Activated effector memory CD4-positive, alpha-beta T cell treated with Interleukin-2 at 50 U/mL for 16 hours (primary cell): ENCODE data around the gene SLC1A3.
"Not testable (repeated sequence)": the region's sequence is repeated elsewhere in the genome, so short reads cannot be mapped to it uniquely, and the experiment has no call there.

ENCODE experiments used
- DNase-seq: peaks from one replicate; pipeline ENCODE4 v3.0.0-alpha.2; 2020

Gene SLC1A3

GRCh38 chr5:36631620-36632362 lies 25.4 kb downstream of the SLC1A3 start:
- no peak for DNase-seq

GRCh38 chr5:36632363-36632664 lies 25.9 kb downstream of the SLC1A3 start:
- no peak for DNase-seq

DNA sequence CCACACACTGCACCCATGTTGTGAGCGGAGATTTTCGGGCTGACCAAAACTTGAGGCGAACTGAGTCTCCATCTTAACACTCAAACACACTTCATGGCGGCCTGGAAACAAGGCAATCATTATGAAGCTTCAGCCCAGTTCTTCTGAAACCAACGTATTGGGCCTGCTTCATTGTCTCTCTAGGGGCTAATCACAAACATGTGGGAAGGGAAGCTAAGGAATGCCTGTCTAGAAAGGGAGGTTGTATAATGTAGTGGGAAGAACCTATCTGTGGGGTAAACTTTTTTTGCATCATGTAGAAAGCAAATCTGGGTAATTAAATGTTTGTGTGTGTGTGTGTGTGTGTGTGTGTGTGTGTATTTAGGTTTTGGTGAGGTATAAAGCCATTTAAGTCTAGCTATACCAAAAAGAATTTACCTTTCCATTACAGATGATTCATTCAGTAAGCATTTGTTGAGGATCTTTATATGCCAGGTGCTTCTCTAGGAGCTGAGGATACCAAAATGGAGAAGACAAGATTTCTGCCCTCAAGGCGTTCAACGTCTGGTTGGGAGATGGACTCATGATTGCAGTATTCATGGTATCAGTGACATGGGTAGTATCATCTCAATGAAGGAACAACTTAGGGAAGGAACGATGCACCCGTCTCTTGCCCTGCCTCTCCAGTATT lies 29.4 kb downstream of the SLC1A3 start:
- DNase-seq, result no peak

- DNase-seq, result no peak
These were observed 30.7 kb downstream of the SLC1A3 start for GRCh38 chr5:36637101-36637500.

- no peak for DNase-seq
These were observed 31.1 kb downstream of the SLC1A3 start for GRCh38 chr5:36637516-36637915.

DNA sequence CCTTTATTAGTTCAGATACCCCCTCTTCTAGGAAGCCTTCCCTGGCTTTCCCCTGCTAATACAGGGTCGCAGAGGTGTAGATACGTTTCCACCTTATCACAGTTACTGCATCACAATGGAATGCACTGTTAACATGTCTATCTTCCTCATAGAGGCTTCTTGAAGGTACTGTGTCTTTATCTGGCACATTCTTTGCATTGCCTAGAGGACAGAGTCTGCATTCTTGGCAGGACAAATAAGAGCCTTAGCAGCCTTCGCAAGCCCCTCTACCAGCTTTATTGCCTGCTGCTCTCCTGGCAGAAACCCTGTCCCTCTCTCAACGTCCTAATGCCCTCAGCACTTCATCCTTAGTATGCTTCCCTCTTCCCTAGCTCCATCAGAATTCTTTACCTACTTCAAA lies 31.6 kb downstream of the SLC1A3 start:
- DNase-seq, result no peak

- DNase-seq, result no peak
These were observed 34.5 kb downstream of the SLC1A3 start for GRCh38 chr5:36640949-36641348.

- DNase-seq, result no peak
These were observed 35.0 kb downstream of the SLC1A3 start for GRCh38 chr5:36641431-36641830.

DNA sequence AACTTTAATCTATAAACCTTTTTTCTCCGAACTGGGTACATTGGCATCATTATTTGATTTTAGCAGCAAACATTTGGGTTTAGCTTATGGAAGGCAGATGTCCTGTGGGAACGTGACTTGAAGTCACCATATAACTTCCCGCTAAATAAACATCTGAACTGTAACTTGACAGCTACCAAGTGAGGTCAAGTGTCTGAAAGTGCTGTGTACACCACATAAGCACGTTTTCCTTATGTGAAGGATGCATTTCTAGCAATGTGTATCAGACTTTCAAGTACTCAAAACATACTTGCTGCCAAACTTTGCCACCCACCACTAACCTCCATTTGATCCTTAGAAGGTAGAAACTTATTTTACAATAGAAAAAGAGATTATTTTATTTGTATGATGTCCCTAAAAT lies 35.7 kb downstream of the SLC1A3 start:
- DNase-seq, result no peak

GRCh38 chr5:36643162-36643561 lies 36.8 kb downstream of the SLC1A3 start:
- DNase-seq, result no peak

GRCh38 chr5:36643841-36644240 lies 37.4 kb downstream of the SLC1A3 start:
- not testable (repeated sequence) for DNase-seq

DNA sequence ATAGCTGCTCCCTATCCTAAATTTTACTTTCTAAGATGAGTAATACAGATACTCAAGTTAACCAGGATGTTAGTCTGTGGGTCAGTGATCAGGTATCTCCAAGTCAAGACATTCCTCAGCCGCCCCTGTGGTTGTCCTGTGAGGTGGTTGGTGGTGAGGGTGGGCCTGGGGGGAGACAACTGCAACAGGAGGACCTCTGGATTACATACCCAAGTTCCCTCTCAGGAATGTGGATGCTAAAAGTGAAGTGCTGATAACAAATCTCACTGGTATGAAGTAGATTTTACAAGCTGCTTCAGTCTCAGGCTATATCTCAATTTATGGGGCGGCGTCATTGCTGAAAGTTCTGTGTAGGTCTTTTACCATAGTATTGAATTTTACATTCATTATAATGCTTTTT lies 38.3 kb downstream of the SLC1A3 start:
- DNase-seq, result no peak

GRCh38 chr5:36646100-36646499 lies 39.7 kb downstream of the SLC1A3 start:
- DNase-seq, result no peak

- DNase-seq, result no peak
These were observed 40.2 kb downstream of the SLC1A3 start for GRCh38 chr5:36646507-36647023.

DNA sequence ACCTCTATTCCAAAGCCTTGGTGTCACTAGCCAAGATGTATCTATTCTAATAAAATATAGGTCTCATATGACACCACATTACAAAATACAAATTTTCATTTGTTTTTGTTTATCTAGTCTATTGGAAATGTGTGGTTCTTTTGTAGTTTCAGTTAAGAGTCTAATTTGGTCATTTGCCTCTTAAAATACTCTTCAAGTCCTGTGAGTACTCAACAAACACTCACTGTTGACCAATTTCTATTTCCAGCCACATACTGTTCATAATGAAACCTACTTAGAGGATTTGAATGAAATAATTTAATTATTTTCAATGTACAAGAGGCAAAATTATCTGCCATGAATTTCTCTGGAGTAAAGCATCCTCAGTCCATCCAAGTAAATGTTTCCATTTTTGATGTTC lies 40.6 kb downstream of the SLC1A3 start:
- DNase-seq, result no peak

- DNase-seq, result no peak
These were observed 42.0 kb downstream of the SLC1A3 start for GRCh38 chr5:36648426-36648825.

- DNase-seq, result no peak
These were observed 45.6 kb downstream of the SLC1A3 start for GRCh38 chr5:36651761-36652685.

- DNase-seq, result no peak
These were observed 46.8 kb downstream of the SLC1A3 start for GRCh38 chr5:36653044-36653705.

DNA sequence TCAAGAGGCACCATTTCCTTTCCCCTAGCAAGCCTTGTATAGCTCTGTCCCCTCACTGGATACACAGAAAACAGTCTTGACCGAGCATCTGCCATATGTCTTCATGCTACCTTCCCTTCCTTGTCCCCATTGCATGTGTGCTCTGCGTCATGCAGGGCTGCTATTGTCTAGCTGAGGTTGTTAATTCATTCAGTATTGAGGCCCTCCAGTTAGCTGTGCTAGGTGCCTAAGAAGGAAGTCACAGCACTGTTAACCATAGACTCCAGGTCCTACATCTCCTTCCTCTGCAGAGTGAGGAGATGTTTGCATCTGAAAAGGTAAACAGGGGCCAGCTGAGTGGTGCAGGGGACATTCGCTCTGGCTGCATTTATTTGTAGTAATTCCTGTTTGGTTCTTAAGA lies 48.2 kb downstream of the SLC1A3 start:
- no peak for DNase-seq

DNA sequence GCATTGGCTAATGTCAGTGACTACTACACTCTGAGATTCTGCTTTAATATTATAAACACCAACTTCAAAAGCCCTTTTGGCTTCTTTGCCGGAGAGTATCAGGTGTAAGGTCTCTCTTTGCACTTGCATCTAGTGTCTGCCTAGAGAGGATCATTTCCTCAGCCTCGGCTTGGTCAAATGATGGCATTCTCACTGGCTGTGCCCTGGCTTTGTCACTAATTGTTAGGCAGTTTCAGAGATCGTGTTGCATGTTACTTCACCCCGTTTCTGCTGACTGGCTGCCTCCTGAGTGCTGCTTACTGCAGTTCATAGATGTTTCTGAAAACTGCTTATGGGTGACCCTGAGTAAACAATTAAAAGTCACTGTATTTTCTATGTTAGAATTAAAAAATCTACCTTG lies 48.8 kb downstream of the SLC1A3 start:
- no peak for DNase-seq

DNA sequence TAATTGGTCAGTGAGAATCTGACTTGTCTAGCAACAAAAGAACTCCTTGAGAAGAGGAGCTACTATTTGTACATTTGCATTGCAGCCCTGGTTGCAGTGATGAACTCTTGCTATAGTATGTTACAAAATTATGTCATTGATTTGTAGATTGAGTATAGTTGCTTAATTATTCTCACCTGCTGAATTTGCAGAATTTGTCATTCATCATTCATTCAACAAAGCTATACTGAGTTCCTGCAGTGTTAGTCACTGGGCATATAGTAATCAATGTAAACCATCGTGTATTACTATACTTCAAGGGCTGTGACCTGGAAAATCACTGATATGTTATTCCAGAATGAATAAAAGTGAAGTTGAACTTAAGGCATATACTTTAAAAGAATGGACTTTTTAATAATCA lies 50.1 kb downstream of the SLC1A3 start:
- DNase-seq, result no peak

- DNase-seq, result no peak
These were observed 51.2 kb downstream of the SLC1A3 start for GRCh38 chr5:36657563-36657995.
